Right cardiac atrium (tissue), 5 donors: ENCODE measurements around the gene PPM1M. TPM values are rescaled to one million over a fixed set of nuclear protein-coding genes. Genes with fewer than 3 reads are reported as not detected.

Source experiments
- ATAC-seq, 2 donors: fragments of 200-7000 bp; cut with Tn5 transposase; one replicate each; pipeline versions ENCODE4 v1.8.0 to v1.9.1; 2020; ENCODE audit warnings: moderate library complexity in 2 of 2, mild to moderate bottlenecking in 1 of 2
- DNase-seq, 3 donors: peaks; one replicate each; pipeline ENCODE4 v3.0.0-alpha.2; 2020
- H3K27ac ChIP-seq: one replicate; pipeline ENCODE4 v1.5.1; 2013; ENCODE audit warnings: mild to moderate bottlenecking, low read length, control low read depth, moderate library complexity
- H3K27me3 ChIP-seq: one replicate; pipeline ENCODE4 v1.6.1; 2013; ENCODE audit not compliant: control insufficient read depth, insufficient read depth
- H3K4me1 ChIP-seq: one replicate; pipeline ENCODE4 v1.6.1; 2013; ENCODE audit warnings: low read length; ENCODE audit not compliant: control insufficient read depth, insufficient read depth
- H3K4me3 ChIP-seq: one replicate; pipeline ENCODE4 v1.5.1; 2013; ENCODE audit warnings: low read length, control low read depth
- H3K9me3 ChIP-seq: one replicate; pipeline ENCODE4 v1.6.1; 2013; ENCODE audit warnings: low read length; ENCODE audit not compliant: control insufficient read depth
- WGBS: extraction: QIAGEN DNeasy Blood & Tissue Kit; methylation state at CpG from one replicate; pipeline ENCODE4 v1.1.7; 2013; 5-methylcytosine and 5-hydroxymethylcytosine counted together
- intact Hi-C, 4 donors: fragments of 100-400 bp; cut with DNase I; formaldehyde crosslinking; loops; one replicate each; pipeline versions ENCODE4 v1.11.0 to v1.14.0; 2022 to 2023
- polyA plus RNA-seq: library from polyadenylated mRNA; stranded (reverse); fragments of 200-250 nt; gene quantifications from one replicate; pipeline ENCODE4 v1.2.3, GENCODE V29; 2013
- total RNA-seq, 4 donors: library from RNA; stranded (reverse); fragmentation: NEBNext Ultra II Directional; extraction: Animal tissue kit (Norgen Biotek cat#: 25700); gene quantifications; one replicate each; pipeline ENCODE4 v1.2.1, GENCODE V29; 2021
- donor health status: healthy with polysubstance abuse.
- donor health status: DM: no; HTN: yes; CAD: no.
- donor health status: DM: no; HTN: no; CAD: no.
- donor health status: DM: no; HTN: yes; CAD: no; lungs with severe emphysema.
- donor health status: DM: yes; HTN: yes; CAD: no.

Gene PPM1M
- total and polyA plus RNA-seq, 5 donors = 9.5 to 16.3 (median 14.6) TPM

DNA sequence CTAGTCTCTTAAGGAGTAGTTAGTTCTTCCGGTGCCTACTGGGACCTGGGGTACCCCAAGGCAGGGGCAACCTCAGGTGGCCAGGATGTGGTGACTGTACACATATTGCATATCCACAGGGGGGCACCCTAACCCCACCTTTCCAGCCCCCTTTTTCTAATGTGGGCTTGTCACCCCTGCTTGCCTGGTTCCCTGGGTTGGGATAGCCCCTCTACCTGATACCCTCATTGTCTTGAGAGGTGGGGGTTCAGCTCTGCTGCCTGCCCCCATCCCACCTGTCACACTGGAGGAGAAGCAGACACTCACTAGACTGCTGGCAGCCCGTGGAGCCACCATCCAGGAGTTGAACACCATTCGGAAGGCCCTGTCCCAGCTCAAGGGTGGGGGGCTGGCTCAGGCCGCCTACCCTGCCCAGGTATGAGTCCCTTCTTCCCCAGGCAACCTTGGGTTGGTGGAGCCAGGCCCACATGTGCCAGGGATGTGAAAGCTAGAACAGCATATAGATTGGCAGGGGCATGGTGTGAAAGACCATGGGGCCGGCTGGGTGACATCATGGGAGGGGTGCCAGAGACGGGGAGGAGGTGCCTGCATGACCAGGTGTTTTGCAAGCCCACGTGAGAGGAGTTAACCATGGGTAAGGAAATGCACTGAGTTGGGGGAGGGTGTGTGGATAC lies 46.1 kb downstream of the PPM1M start:
- Histone ChIP-seq H3K9me3 (no peaks in the 10 kb centered on the region), H3K4me1 (peaks cover 4% of the 10 kb centered on the region), H3K27ac (no peak overlapping the region), H3K4me3 (no peak overlapping the region), H3K27me3 (no peaks in the 10 kb centered on the region)
- intact Hi-C loops = loop anchor here in 3 of 4 donors (5.0 kb wide), 2 partner anchors 46 to 51 kb away; no protein-coding TSS in a partner anchor
- DNase-seq = peak in 2 of 3 donors; percentile 11 to 46
- WGBS = 76% methylated on average over 7 of the region's 7 CpGs
- no peak for ATAC-seq

DNA sequence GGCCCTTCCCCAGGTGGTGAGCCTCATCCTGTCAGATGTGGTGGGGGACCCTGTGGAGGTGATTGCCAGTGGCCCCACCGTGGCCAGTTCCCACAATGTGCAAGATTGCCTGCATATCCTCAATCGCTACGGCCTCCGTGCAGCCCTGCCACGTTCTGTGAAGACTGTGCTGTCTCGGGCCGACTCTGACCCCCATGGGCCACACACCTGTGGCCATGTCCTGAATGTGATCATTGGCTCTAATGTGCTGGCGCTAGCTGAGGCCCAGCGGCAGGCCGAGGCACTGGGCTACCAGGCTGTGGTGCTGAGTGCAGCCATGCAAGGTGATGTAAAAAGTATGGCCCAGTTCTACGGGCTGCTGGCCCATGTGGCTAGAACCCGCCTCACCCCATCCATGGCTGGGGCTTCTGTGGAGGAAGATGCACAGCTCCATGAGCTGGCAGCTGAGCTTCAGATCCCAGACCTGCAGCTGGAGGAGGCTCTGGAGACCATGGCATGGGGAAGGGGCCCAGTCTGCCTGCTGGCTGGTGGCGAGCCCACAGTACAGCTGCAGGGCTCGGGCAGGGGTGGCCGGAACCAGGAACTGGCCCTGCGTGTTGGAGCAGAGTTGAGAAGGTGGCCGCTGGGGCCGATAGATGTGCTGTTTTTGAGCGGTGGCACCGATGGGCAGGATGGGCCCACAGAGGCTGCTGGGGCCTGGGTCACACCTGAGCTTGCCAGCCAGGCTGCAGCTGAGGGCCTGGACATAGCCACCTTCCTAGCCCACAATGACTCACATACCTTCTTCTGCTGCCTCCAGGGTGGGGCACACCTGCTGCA lies 46.9 kb downstream of the PPM1M start:
- 94% methylated on average over 20 of the region's 20 CpGs for WGBS
- Histone ChIP-seq H3K27me3 (no peaks in the 10 kb centered on the region), H3K27ac (no peak overlapping the region), H3K4me3 (no peak overlapping the region), H3K9me3 (no peaks in the 10 kb centered on the region), H3K4me1 (peaks cover 4% of the 10 kb centered on the region)
- intact Hi-C loops = loop anchor here in 3 of 4 donors (5.0 kb wide), 2 partner anchors 45 to 50 kb away; no protein-coding TSS in a partner anchor
- ATAC-seq (no peak), DNase-seq (peak in 2 of 3 donors; percentile 11 to 42)

DNA sequence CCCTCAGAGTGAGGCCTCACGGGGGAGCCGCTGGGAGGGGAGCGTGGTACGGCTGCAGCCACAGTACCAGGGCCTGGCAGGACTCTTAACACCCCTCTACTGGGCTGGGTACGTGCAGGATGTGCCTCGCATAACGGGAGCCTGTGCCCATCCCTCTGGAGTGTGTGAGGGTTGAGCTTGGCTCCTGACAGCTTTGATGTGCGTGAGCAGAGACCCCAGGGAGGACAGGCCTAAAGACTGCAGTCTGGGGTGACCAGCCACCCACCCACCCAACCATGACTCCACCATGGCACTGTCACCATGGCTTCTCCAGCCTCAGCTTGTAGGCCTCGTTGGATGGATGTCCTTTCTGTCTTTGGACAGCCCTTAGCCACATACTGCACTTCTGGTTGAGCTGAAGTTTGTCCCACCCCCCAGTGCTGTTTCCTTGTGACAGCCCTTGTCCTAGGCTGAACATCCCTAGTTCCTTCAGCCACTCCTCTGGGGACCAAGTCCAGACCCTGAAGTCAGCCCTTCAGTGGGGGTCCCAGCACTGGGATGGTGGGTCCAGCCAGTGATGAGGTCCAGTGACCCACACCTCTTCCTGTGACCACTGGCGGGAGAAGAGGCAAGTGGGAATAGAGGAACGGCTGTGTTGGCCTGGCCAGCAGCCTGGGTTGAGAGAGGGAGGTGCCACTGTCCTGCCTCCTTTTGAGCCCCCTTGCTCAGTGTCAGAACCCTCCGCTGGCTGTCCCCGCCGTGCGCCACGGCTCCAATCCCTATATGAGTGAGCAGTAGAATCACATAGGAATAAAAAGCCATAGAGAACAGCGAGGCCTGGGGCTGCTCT lies 48.1 kb downstream of the PPM1M start:
- intact Hi-C loops = loop anchor here in 3 of 4 donors (5.0 kb wide), 2 partner anchors 44 to 49 kb away; no protein-coding TSS in a partner anchor
- H3K4me1 ChIP-seq = peaks cover 1% of the 10 kb centered on the region
- H3K4me3 ChIP-seq = no peak overlapping the region
- H3K27ac ChIP-seq = no peak overlapping the region
- 85% methylated on average over 17 of the region's 17 CpGs for WGBS
- H3K9me3 ChIP-seq = no peaks in the 10 kb centered on the region
- DNase-seq (peak in 2 of 3 donors; percentile 2 to 41), ATAC-seq (no peak)
- H3K27me3 ChIP-seq = no peaks in the 10 kb centered on the region

DNA sequence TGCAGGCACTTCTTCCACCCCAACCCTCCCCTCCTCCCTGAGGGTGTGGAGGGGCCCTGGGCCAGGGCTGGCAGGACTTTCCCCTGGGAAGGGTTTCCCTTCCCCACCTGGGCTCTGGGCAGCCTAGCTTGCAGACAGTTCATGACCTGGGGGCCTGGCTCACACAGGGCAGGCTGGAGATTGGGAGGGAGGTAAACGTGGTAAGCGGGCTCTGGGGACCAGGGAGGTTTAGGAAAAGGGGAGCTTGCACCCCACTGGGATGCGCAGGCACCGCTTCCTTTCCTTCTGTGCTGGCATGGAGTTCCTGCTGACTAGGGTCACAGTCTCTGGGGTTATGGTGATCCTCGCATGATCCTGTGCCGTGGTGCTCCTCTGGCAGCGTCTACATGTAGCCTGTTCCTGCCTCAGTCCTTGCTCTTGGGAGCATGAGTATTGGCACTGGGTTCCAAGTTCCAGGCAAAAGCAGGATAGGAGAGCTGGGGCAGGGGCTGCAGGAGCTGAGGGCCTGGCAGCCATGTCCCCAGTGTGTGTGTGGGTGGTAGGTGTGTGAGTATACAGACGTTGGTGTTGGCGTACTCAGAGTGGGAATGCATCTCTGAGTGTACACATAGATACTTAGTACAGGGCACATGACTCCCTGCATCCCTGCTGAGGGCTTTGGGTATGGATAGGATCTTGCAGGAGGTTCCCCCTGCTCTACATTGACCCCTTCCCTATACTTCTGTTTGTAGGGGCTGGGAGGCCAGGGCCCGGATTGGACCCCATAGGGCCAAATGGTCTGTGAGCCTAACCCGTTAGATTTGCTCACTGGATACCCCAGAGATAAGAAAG lies 49.0 kb downstream of the PPM1M start:
- Histone ChIP-seq H3K4me1 (peaks cover 6% of the 10 kb centered on the region), H3K27ac (no peak overlapping the region), H3K9me3 (no peaks in the 10 kb centered on the region), H3K27me3 (no peaks in the 10 kb centered on the region), H3K4me3 (no peak overlapping the region)
- 81% methylated on average over 11 of the region's 11 CpGs for WGBS
- DNase-seq = peak in 1 of 3 donors; percentile 5
- intact Hi-C loops = loop anchor here in 3 of 4 donors (5.0 kb wide), 2 partner anchors 43 to 48 kb away; no protein-coding TSS in a partner anchor
- ATAC-seq = no peak

DNA sequence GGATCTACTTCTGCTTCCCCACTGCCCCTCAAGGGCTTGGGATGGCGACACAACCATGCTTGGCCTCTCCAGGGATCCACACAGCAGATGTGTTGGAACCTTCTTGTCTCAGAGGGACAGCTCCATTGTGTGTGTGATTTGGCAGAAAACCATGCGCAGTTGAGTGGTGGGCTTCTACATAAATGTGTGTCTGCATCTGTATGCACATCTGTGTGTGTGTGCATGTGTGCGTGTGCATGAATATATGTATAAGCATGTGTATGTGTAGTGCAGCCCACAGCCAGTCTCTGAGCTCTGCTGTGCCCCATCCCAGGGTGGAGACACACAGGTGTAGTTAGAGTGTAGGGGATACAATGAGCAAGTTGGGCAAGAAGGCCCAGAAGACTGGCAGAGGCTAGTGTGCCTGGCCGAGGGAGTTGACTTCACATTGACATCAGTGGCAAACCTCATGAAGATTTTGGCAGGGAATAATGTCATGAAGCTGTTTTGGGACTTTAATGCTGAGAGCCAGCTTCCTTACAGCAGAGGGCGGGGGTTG lies 50.2 kb downstream of the PPM1M start:
- Histone ChIP-seq H3K9me3 (no peaks in the 10 kb centered on the region), H3K4me3 (no peak overlapping the region), H3K27ac (no peak overlapping the region), H3K4me1 (peaks cover 6% of the 10 kb centered on the region), H3K27me3 (no peaks in the 10 kb centered on the region)
- ATAC-seq (no peak), DNase-seq (no peak)
- intact Hi-C loops = no loop called here
- 89% methylated on average over 5 of the region's 5 CpGs for WGBS

DNA sequence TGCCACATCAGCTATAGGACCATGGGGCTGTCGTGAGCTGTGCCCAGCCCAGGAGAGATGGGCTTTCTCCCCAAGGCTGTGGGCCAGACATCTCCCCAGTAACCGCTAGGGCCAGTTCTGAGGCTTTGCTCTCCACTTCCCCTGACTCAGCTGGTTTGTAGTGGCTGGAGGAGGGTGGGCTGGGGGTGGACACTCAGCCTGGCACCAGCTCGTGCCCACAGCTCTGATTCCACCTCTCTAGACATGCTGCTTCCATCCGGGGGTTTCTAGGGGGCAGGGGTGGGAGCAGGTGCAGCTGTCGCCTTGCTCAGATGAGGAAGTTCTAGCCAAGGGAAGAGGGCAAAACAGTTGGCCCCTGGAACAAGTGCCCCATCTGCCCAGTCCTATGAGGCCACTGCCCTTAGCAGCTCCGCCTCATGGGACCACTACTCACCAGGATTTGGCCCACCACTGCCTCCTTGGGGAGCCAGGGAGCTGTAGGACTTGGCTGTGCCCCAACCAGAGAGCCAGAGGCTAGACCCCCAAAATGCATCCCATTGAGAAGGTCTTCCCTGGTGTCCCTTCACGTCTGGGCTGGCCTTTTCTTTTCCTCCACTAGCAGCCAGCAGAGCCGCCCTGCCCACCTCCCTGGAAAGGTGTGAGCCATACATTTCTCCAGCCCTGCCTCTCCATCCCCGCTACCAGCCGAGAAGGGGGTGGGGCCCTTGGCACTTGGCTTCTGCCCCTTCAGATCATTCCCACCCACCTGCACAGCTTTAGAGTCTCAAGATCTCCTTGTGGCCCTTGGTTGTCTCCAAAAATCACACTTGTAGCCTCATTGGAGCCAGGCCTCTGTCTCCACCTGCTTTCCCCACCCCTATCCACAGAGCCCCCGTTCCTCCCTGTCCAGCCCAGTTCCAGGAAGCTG lies 51.9 kb downstream of the PPM1M start:
- Histone ChIP-seq H3K27ac (no peak overlapping the region), H3K4me1 (peaks cover 6% of the 10 kb centered on the region), H3K4me3 (no peak overlapping the region), H3K9me3 (no peaks in the 10 kb centered on the region), H3K27me3 (no peaks in the 10 kb centered on the region)
- no peak for DNase-seq
- ATAC-seq = no peak
- intact Hi-C loops = no loop called here
- 84% methylated on average over 11 of the region's 11 CpGs for WGBS

DNA sequence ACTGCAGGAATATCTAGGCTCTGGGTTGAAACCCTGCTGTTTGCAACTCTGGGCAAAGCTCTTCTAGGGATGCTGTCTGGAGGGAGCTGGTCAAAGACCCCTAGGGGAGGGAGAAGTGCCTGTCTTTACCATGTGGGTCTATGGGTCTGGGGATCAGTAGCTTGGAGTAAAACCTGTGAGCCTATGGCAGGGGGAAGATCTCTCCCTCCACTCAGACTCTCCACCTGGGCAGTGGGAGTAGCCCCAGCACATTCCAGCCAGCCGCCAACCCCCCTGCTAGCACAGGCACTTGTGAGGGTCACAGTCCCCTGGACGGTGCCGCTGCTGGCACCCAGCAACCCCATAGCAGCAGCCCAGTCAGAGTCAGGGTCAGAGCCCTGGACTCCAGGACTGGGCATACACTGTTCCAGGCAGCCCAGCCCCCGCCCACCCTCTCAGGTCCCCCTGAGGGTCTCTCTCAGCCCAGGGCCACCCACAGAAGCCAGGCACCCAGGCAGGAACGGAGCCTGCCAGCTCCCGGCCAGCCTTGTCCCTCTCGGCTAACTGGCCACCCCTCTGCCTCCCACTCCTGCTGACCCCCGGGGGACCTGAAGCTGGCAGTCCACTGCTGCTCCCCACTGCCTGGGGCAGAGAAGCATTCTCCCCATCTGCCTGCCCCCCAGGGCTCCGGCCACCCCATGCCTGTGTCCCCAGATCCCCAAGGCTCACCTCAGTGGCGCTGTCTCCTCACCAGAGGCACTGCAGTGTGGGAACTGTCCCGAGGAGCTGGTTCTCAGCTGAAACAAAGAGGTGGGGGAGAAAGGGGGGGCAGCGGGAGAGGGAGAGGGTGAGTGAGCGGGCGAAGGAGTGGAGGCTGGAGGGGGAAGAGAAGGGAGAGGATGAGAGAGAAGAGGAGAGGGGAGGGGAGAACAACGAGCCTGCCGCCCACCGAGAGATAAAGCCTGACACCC lies 52.9 kb downstream of the PPM1M start:
- H3K9me3 ChIP-seq = no peaks in the 10 kb centered on the region
- DNase-seq = no peak
- H3K27ac ChIP-seq = no peak overlapping the region
- no peak overlapping the region for H3K4me3 ChIP-seq
- no peaks in the 10 kb centered on the region for H3K27me3 ChIP-seq
- H3K4me1 ChIP-seq = peaks cover 6% of the 10 kb centered on the region
- intact Hi-C loops = no loop called here
- ATAC-seq = peak; percentile 5 to 8
- 32% methylated on average over 17 of the region's 17 CpGs for WGBS

DNA sequence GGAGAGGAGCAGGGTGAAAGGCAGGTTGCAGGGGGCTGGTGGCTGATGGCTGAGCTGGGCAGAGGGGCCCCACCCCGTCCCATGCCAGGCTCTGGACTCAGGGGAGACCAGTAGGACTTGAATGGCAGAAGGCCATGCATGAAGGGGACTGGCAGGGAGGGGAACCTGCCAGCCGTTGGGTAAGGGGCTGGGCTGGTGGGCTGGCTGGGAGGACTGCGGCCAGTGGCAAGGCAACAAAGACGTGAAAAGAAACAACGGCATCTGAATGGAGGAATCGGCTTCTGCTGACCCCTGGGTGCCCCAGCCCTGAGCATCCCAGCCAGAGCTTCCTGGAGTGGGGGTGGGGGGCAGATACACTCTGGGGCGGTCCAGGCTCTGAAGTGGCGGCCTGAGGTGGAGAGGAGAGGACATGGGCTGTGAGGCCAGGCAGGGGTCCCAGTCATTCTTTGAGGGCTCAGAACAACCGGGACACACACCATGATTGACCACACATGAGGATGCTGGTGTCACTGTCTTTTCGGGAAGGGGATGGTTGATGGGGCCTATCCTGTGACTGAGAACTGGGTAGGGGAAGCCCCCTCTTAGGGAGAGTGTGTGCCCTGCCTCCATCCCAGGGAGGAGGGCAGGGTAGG lies 53.8 kb downstream of the PPM1M start:
- H3K27me3 ChIP-seq = no peaks in the 10 kb centered on the region
- intact Hi-C loops = no loop called here
- no peak overlapping the region for H3K4me3 ChIP-seq
- DNase-seq = no peak
- 44% methylated on average over 10 of the region's 10 CpGs for WGBS
- peak in 1 of 2 donors; percentile 12 for ATAC-seq
- peak overlapping the region; percentile 59 for H3K27ac ChIP-seq
- H3K4me1 ChIP-seq = peaks cover 6% of the 10 kb centered on the region
- H3K9me3 ChIP-seq = no peaks in the 10 kb centered on the region
